WTC11 (cell line): ENCODE measurements around the gene ZNF526. TPM values are rescaled to one million over a fixed set of nuclear protein-coding genes. Genes with fewer than 3 reads are reported as not detected.

Source experiments
- ATAC-seq: fragments of 200-7000 bp; cut with Tn5 transposase; 2 replicates; pipeline ENCODE4 v1.10.0; 2021; ENCODE audit warnings: mild to moderate bottlenecking, moderate library complexity
- CTCF ChIA-PET: fragments of 300-600 bp; sonication (Branson Sonifier 250); formaldehyde crosslinking; loops from one replicate; lab custom pipeline; 2021; ENCODE audit warnings: antibody characterized with exemption; lab: Charles Lee
- POLR2A ChIA-PET: fragments of 350-600 bp; sonication (Branson Sonifier 250); formaldehyde crosslinking; loops from one replicate; lab custom pipeline; 2021; ENCODE audit warnings: antibody characterized with exemption; lab: Charles Lee
- DNase-seq: peaks from one replicate; pipeline ENCODE4 v3.0.0; 2021; ENCODE audit warnings: low spot score
- H3K27ac Mint-ChIP-seq: 2 replicates; pipeline ENCODE4 v1.8.0; 2021; ENCODE audit warnings: mixed read lengths
- H3K27me3 Mint-ChIP-seq: 2 replicates; pipeline ENCODE4 v1.8.0; 2021; ENCODE audit warnings: low read depth, mild to moderate bottlenecking, moderate library complexity, mixed read lengths
- H3K36me3 Mint-ChIP-seq: 2 replicates; pipeline ENCODE4 v1.8.0; 2021; ENCODE audit warnings: mixed read lengths
- H3K4me1 Mint-ChIP-seq: 2 replicates; pipeline ENCODE4 v1.8.0; 2022; ENCODE audit warnings: mixed read lengths
- H3K4me3 Mint-ChIP-seq: 2 replicates; pipeline ENCODE4 v1.8.0; 2021; ENCODE audit warnings: mild to moderate bottlenecking, moderate library complexity, mixed read lengths
- H3K9me3 Mint-ChIP-seq: 2 replicates; pipeline ENCODE4 v1.8.0; 2021; ENCODE audit warnings: mixed read lengths
- ARID4B ChIP-seq: sonication (generic); formaldehyde crosslinking; IDR thresholded peaks from 2 replicates; pipeline ENCODE4 v1.8.0; 2023; ENCODE audit warnings: missing genetic modification reagents, mild to moderate bottlenecking, borderline replicate concordance
- ATF3 ChIP-seq: sonication (generic); formaldehyde crosslinking; conservative IDR thresholded peaks from 2 replicates; pipeline ENCODE4 v1.8.1; 2022; ENCODE audit warnings: mild to moderate bottlenecking, missing genetic modification reagents
- ATF6 ChIP-seq: sonication (generic); formaldehyde crosslinking; IDR thresholded peaks from 2 replicates; pipeline ENCODE4 v1.8.1; 2023; ENCODE audit warnings: mild to moderate bottlenecking, missing genetic modification reagents
- CDX4 ChIP-seq: fragments of 250-450 bp; sonication (Bioruptor Pico); IDR thresholded peaks from 2 replicates; pipeline ENCODE4 v1.9.0; 2021; ENCODE audit warnings: moderate library complexity, mild to moderate bottlenecking, inconsistent platforms, borderline replicate concordance
- ETV6 ChIP-seq: sonication (generic); formaldehyde crosslinking; IDR thresholded peaks from 2 replicates; pipeline ENCODE4 v1.8.1; 2022; ENCODE audit warnings: mild to moderate bottlenecking, missing genetic modification reagents
- JUN ChIP-seq: sonication (generic); formaldehyde crosslinking; IDR thresholded peaks from 2 replicates; pipeline ENCODE4 v1.8.0; 2023; ENCODE audit warnings: mild to moderate bottlenecking, missing genetic modification reagents
- MAX ChIP-seq: sonication (generic); formaldehyde crosslinking; IDR thresholded peaks from 2 replicates; pipeline ENCODE4 v1.8.0; 2022; ENCODE audit warnings: mild to moderate bottlenecking, missing genetic modification reagents
- MXD4 ChIP-seq: fragments of 250-450 bp; sonication (Bioruptor Pico); IDR thresholded peaks from 2 replicates; pipeline ENCODE4 v1.8.0; 2021; ENCODE audit warnings: mild to moderate bottlenecking, moderate library complexity, borderline replicate concordance
- MYBL2 ChIP-seq: sonication (generic); formaldehyde crosslinking; IDR thresholded peaks from 2 replicates; pipeline ENCODE4 v1.8.1; 2023; ENCODE audit warnings: mild to moderate bottlenecking, moderate library complexity, missing genetic modification reagents
- NFE2L1 ChIP-seq: sonication (generic); formaldehyde crosslinking; IDR thresholded peaks from 2 replicates; pipeline ENCODE4 v1.8.1; 2023; ENCODE audit warnings: missing genetic modification reagents
- NR1H2 ChIP-seq: sonication (generic); formaldehyde crosslinking; IDR thresholded peaks from 2 replicates; pipeline ENCODE4 v1.9.0; 2021; ENCODE audit warnings: mild to moderate bottlenecking, moderate library complexity, missing genetic modification reagents
- SP1 ChIP-seq: sonication (generic); formaldehyde crosslinking; conservative IDR thresholded peaks from 2 replicates; pipeline ENCODE4 v1.8.1; 2022; ENCODE audit warnings: missing genetic modification reagents
- TEAD1 ChIP-seq: sonication (generic); formaldehyde crosslinking; IDR thresholded peaks from 2 replicates; pipeline ENCODE4 v1.8.0; 2022; ENCODE audit warnings: mild to moderate bottlenecking, missing genetic modification reagents
- ZBTB43 ChIP-seq: sonication (generic); formaldehyde crosslinking; IDR thresholded peaks from 2 replicates; pipeline ENCODE4 v1.8.1; 2023; ENCODE audit warnings: mild to moderate bottlenecking, missing genetic modification reagents
- ZMAT4 ChIP-seq: fragments of 250-450 bp; sonication (Bioruptor Pico); IDR thresholded peaks from 2 replicates; pipeline ENCODE4 v1.9.0; 2021; ENCODE audit warnings: mild to moderate bottlenecking
- ZNF121 ChIP-seq: sonication (generic); formaldehyde crosslinking; IDR thresholded peaks from 2 replicates; pipeline ENCODE4 v1.8.0; 2023; ENCODE audit warnings: missing genetic modification reagents
- ZNF138 ChIP-seq: sonication (generic); formaldehyde crosslinking; conservative IDR thresholded peaks from 2 replicates; pipeline ENCODE4 v1.8.1; 2022; ENCODE audit warnings: mild to moderate bottlenecking, moderate library complexity, missing genetic modification reagents
- ZNF232 ChIP-seq: sonication (generic); formaldehyde crosslinking; IDR thresholded peaks from 2 replicates; pipeline ENCODE4 v1.8.0; 2022; ENCODE audit warnings: mild to moderate bottlenecking, missing genetic modification reagents
- ZNF317 ChIP-seq: sonication (generic); formaldehyde crosslinking; IDR thresholded peaks from 2 replicates; pipeline ENCODE4 v1.8.1; 2023; ENCODE audit warnings: low read depth, mild to moderate bottlenecking, moderate library complexity, missing genetic modification reagents, borderline replicate concordance
- ZNF396 ChIP-seq: fragments of 250-450 bp; sonication (Bioruptor Pico); IDR thresholded peaks from 2 replicates; pipeline ENCODE4 v1.8.0; 2021; ENCODE audit warnings: mild to moderate bottlenecking, moderate library complexity, borderline replicate concordance
- ZNF423 ChIP-seq: fragments of 250-450 bp; sonication (Bioruptor Pico); IDR thresholded peaks from 2 replicates; pipeline ENCODE4 v2.1.2; 2022; ENCODE audit warnings: mild to moderate bottlenecking, moderate library complexity
- ZNF671 ChIP-seq: fragments of 250-450 bp; sonication (Bioruptor Pico); IDR thresholded peaks from 2 replicates; pipeline ENCODE4 v1.8.0; 2021; ENCODE audit warnings: mild to moderate bottlenecking
- ZSCAN18 ChIP-seq: fragments of 250-450 bp; sonication (Bioruptor Pico); IDR thresholded peaks from 2 replicates; pipeline ENCODE4 v2.1.2; 2022; ENCODE audit warnings: mild to moderate bottlenecking, moderate library complexity
- total RNA-seq: library from RNA; stranded (reverse); gene quantifications from 3 replicates; pipeline ENCODE4 v1.2.3, GENCODE V29; 2021

The ZNF526 gene
- total RNA-seq, 1 experiment from 2014 or later: 18.3 TPM

- ATAC-seq (peak; percentile 64), DNase-seq (peak; percentile 99)
- ChIA-PET POLR2A (interaction anchor here (0.7 to 1.1 kb wide), 2 partner anchors 82 to 83 kb away, joined by 3 read pairs; no protein-coding TSS in a partner anchor), CTCF (interaction anchor here (0.9 to 1.2 kb wide), 7 partner anchors 12 to 189 kb away, joined by 3 to 6 read pairs (median 3); no protein-coding TSS in a partner anchor)
- peak within 1 kb of the TSS; percentile 96 for H3K27ac Mint-ChIP-seq
- peaks cover 36% of the 10 kb centered on the region for H3K36me3 Mint-ChIP-seq
- H3K4me1 Mint-ChIP-seq: peaks cover 40% of the 10 kb centered on the region
- H3K4me3 Mint-ChIP-seq: peak within 1 kb of the TSS; percentile 97
- H3K9me3 Mint-ChIP-seq: no peaks in the 10 kb centered on the region
- no peaks in the 10 kb centered on the region; the same call in 1 of the 2 replicates for H3K27me3 Mint-ChIP-seq
- TF ChIP-seq JUN (CRISPR knock-in tag) (0 out of 2 replicates have a peak, but pooled peaks have one; percentile 32), ARID4B (no peak), CDX4 (CRISPR knock-in tag) (no peak), ATF6 (no peak), ZNF317 (CRISPR knock-in tag) (no peak), ZBTB43 (CRISPR knock-in tag) (no peak), ATF3 (CRISPR knock-in tag) (no peak), ZNF423 (CRISPR knock-in tag) (no peak), MAX (CRISPR knock-in tag) (peak; percentile 54; the same call in 1 of the 2 replicates), MXD4 (CRISPR knock-in tag) (no peak), SP1 (CRISPR knock-in tag) (0 out of 2 replicates have a peak, but pooled peaks have one; percentile 62), ZMAT4 (no peak), TEAD1 (CRISPR knock-in tag) (no peak), ZNF121 (CRISPR knock-in tag) (peak; percentile 85; the same call in 1 of the 2 replicates), NR1H2 (CRISPR knock-in tag) (no peak), ZNF396 (no peak), ZNF671 (CRISPR knock-in tag) (no peak), NFE2L1 (no peak), ZNF232 (peak; percentile 48; the same call in 1 of the 2 replicates), ETV6 (CRISPR knock-in tag) (no peak), ZSCAN18 (no peak), MYBL2 (CRISPR knock-in tag) (no peak), ZNF138 (CRISPR knock-in tag) (no peak)
Observed at GRCh38 chr19:42217520-42218437, 2.3 kb upstream of the ZNF526 start, which contains the start of gene DEDD2. TSS of gene DEDD2 (minus strand) at chr19:42217677. CDS start at chr19:42217007, 670 bp downstream.
